Ovary (tissue), 9 donors: ENCODE data around the gene FUBP1. TPM values are rescaled to one million over a fixed set of nuclear protein-coding genes. Genes with fewer than 3 reads are reported as not detected.
"Not testable (repeated sequence)": the region's sequence is repeated elsewhere in the genome, so short reads cannot be mapped to it uniquely, and the experiment has no call there.

ENCODE experiments used
- DNase-seq, 5 donors: peaks; one replicate each; pipeline ENCODE4 v3.0.0-alpha.2; 2019 to 2020
- H3K27ac ChIP-seq, 2 donors: fragments of 200-600 bp; one replicate each; pipeline versions ENCODE4 v1.5.1 to v1.8.0; 2019 to 2022
- H3K27me3 ChIP-seq: fragments of 200-600 bp; one replicate; pipeline ENCODE4 v1.8.0; 2022
- H3K36me3 ChIP-seq: fragments of 200-600 bp; sonication (generic); one replicate; pipeline ENCODE4 v1.5.1; 2019
- H3K4me1 ChIP-seq: one replicate; pipeline ENCODE4 v1.8.1; 2013; ENCODE audit warnings: mild to moderate bottlenecking, moderate library complexity; ENCODE audit not compliant: insufficient read depth
- H3K4me3 ChIP-seq: fragments of 200-600 bp; sonication (generic); one replicate; pipeline ENCODE4 v1.5.1; 2017
- H3K9me3 ChIP-seq, 2 donors: fragments of 200-600 bp in 1 of 2; sonication (generic) in 1 of 2; one replicate each; pipeline versions ENCODE4 v1.5.1 to v1.8.1; 2013 to 2019; ENCODE audit warnings: mild to moderate bottlenecking in 1 of 2, moderate library complexity in 1 of 2
- CTCF ChIP-seq, 3 donors: fragments of 450-650 bp in 2 of 3; fragments of 200-600 bp in 1 of 3; IDR thresholded peaks; one replicate each; pipeline versions ENCODE4 v1.5.1 to v1.8.0; 2016 to 2022; ENCODE audit warnings: antibody characterized with exemption in 3 of 3, mild to moderate bottlenecking in 1 of 3
- EP300 ChIP-seq: sonication (generic); formaldehyde crosslinking; IDR thresholded peaks from one replicate; pipeline ENCODE4 v1.6.1; 2017; ENCODE audit warnings: antibody characterized with exemption
- POLR2A ChIP-seq: fragments of 450-650 bp; IDR thresholded peaks from one replicate; pipeline ENCODE4 v1.6.1; 2017; ENCODE audit warnings: antibody characterized with exemption, mild to moderate bottlenecking, moderate library complexity
- WGBS, 3 donors: extraction: QIAGEN DNeasy Blood & Tissue Kit in 1 of 3; methylation state at CpG; one replicate each; pipeline versions ENCODE4 v1.1.5 to v1.1.7; 2013 to 2017; 5-methylcytosine and 5-hydroxymethylcytosine counted together
- intact Hi-C, 4 donors: fragments of 100-400 bp; cut with DNase I; formaldehyde crosslinking; loops; one replicate each; pipeline versions ENCODE4 v1.11.0 to v1.15.1; 2022 to 2023
- polyA plus RNA-seq, 2 donors: library from polyadenylated mRNA; stranded (reverse); fragments of 200-250 nt in 1 of 2; fragments of 350-450 nt in 1 of 2; fragmentation: Illumina TruSeq in 1 of 2; extraction: RNeasy Lipid Tissue Mini Kit (QIAGEN cat#74804) in 1 of 2; gene quantifications; one replicate each; pipeline ENCODE4 v1.2.3, GENCODE V29; 2013 to 2014
- total RNA-seq, 7 donors: library from RNA; depleted of rRNA in 2 of 7; stranded (reverse); fragments of >200 nt in 2 of 7; fragmentation: NEBNext Ultra II Directional in 3 of 7; extraction: Animal tissue kit (Norgen Biotek cat#: 25700) in 3 of 7; gene quantifications; one replicate each; pipeline versions ENCODE4 v1.1.0 to v1.2.4, GENCODE V29; 2016 to 2023
- donor health status: DM: no; HTN: no; CAD: no; lungs with moderate emphysema.
- donor health status: DM: no; HTN: no; CAD: no.
- donor health status: Bipolar disorder and iron deficiency.
- donor health status: DM: yes; HTN: yes; CAD: no.
- donor health status: DM: no; HTN: no; CAD: no.
- donor health status: DM: yes; HTN: yes; CAD: no.

Gene FUBP1
- total and polyA plus RNA-seq, 9 donors: 78.8 to 169 (median 115) TPM

GRCh38 chr1:77927414-77927813 lies 51.5 kb downstream of the FUBP1 start:
- WGBS, 3 donors: 92 to 97% (median 95%) methylated on average over 4 of the region's 4 CpGs
- DNase-seq: no peak
- Histone ChIP-seq H3K36me3 (no peaks in the 10 kb centered on the region), H3K4me1 (peaks cover 2% of the 10 kb centered on the region), H3K27me3 (no peaks in the 10 kb centered on the region), H3K9me3 (no peaks in the 10 kb centered on the region), H3K27ac (no peak overlapping the region), H3K4me3 (no peak overlapping the region)
- intact Hi-C loops: no loop called here
- TF ChIP-seq CTCF (IDR thresholded peaks at IDR 0.05) (no peak), POLR2A (no peak)

GRCh38 chr1:77926561-77927357 lies 52.1 kb downstream of the FUBP1 start:
- Histone ChIP-seq H3K4me1 (peaks cover 2% of the 10 kb centered on the region), H3K36me3 (no peaks in the 10 kb centered on the region), H3K27ac (no peak overlapping the region), H3K4me3 (no peak overlapping the region), H3K9me3 (no peaks in the 10 kb centered on the region), H3K27me3 (no peaks in the 10 kb centered on the region)
- intact Hi-C loops: no loop called here
- TF ChIP-seq EP300 (no peak), POLR2A (no peak), CTCF (IDR thresholded peaks at IDR 0.05) (no peak)
- WGBS, 3 donors: 68 to 71% (median 68%) methylated on average over 13 of the region's 13 CpGs
- no peak for DNase-seq

GRCh38 chr1:77925956-77926355 lies 52.9 kb downstream of the FUBP1 start:
- no peaks in the 10 kb centered on the region for H3K9me3 ChIP-seq
- peaks cover 2% of the 10 kb centered on the region for H3K4me1 ChIP-seq
- 29 to 37% (median 31%) methylated on average over 2 of the region's 2 CpGs for WGBS, 3 donors
- H3K36me3 ChIP-seq: no peaks in the 10 kb centered on the region
- DNase-seq: no peak
- intact Hi-C loops: no loop called here
- H3K27me3 ChIP-seq: no peaks in the 10 kb centered on the region
- TF ChIP-seq POLR2A (no peak), EP300 (no peak), CTCF (IDR thresholded peaks at IDR 0.05) (no peak)
- H3K4me3 ChIP-seq: no peak overlapping the region
- H3K27ac ChIP-seq: no peak overlapping the region

GRCh38 chr1:77925518-77925917 lies 53.4 kb downstream of the FUBP1 start:
- 12 to 26% (median 14%) methylated on average over 1 of the region's 1 CpG for WGBS, 3 donors
- TF ChIP-seq EP300 (no peak), POLR2A (no peak)
- no peak for DNase-seq
- H3K27me3 ChIP-seq: no peaks in the 10 kb centered on the region
- no peaks in the 10 kb centered on the region for H3K9me3 ChIP-seq
- H3K4me1 ChIP-seq: peaks cover 2% of the 10 kb centered on the region
- H3K27ac ChIP-seq: no peak overlapping the region
- intact Hi-C loops: no loop called here
- no peak overlapping the region for H3K4me3 ChIP-seq
- no peaks in the 10 kb centered on the region for H3K36me3 ChIP-seq

GRCh38 chr1:77918918-77919317 lies 60.0 kb downstream of the FUBP1 start:
- H3K9me3 ChIP-seq, H3K27ac ChIP-seq, H3K27me3 ChIP-seq, DNase-seq, H3K36me3 ChIP-seq, H3K4me1 ChIP-seq, intact Hi-C loops, H3K4me3 ChIP-seq: not testable (repeated sequence)
- 88 to 97% (median 93%) methylated on average over 5 of the region's 5 CpGs for WGBS, 3 donors
